Esophagus squamous epithelium (tissue), 4 donors: ENCODE results near the gene ASIC2.

Experiments used
- CTCF ChIP-seq, 6 experiments: fragments of 450-650 bp in 4 of 6; fragments of 200-600 bp in 2 of 6; sonication (generic) in 2 of 6; IDR thresholded peaks; one replicate each; pipeline ENCODE4 v1.5.1; 2016 to 2019; ENCODE audit warnings: antibody characterized with exemption in 6 of 6, mild to moderate bottlenecking in 4 of 6, moderate library complexity in 4 of 6
- POLR2A ChIP-seq, 4 donors: fragments of 450-650 bp; IDR thresholded peaks; one replicate each; pipeline ENCODE4 v1.6.1; 2017; ENCODE audit warnings: antibody characterized with exemption in 4 of 4, mild to moderate bottlenecking in 4 of 4, moderate library complexity in 3 of 4

DNA sequence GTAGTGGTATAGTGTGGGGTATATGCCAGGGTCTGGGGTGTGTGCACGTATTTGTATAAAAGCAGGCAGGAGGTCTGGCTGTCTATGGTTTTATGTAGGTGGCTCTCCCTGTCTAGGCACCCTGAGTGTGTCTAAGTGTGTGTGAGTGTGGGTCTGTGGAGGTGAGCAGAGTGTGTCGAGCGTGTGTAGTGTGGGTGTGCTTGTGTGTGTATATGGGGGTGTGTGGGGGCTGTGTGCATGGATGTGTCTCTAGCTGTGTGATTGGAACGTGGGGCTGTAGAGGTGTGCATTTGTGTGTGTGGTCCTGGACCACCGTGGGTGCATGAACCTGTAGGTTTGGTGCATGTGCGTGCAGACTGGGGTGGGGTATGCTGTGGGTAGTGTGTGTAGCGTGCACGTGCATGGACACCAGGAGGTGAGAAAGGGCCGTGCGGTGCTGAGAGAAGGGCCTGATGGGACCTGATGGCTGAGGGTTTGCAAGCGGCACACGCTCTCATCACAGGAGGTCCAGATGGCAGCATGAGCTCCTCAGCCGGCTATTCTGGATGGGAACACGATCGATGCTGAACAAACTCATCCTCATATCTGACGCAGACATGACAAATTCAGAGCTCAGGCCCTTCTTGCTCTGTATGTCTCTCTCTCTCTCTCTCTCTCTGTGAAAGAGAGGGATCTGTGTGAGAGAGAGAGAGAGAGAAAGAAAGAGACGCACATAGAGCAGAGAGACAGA lies 273.8 kb downstream of the ASIC2 start:
- TF ChIP-seq CTCF (IDR thresholded peaks at IDR 0.05) (no peak), POLR2A (IDR thresholded peaks at IDR 0.05) (no peak)
